Stimulated activated effector memory CD8-positive, alpha-beta T cell treated with anti-CD3 and anti-CD28 coated beads, Interleukin-12 subunit alpha, Interleukin-12 subunit beta, amount 100 ng/mL, for 72 hours (primary cell): ENCODE results near the gene AGAP1.

Source experiments
- ATAC-seq: fragments of 150-1000 bp; cut with Tn5 transposase; 2 replicates; pipeline ENCODE4 v1.10.0; 2021
- DNase-seq, 2 donors: peaks; one replicate each; pipeline ENCODE4 v3.0.0; 2021 to 2022; ENCODE audit warnings: low spot score in 2 of 2
- H3K27ac Mint-ChIP-seq: one replicate; pipeline ENCODE4 v1.8.0; 2022; ENCODE audit warnings: mild to moderate bottlenecking, mixed read lengths
- H3K36me3 Mint-ChIP-seq: one replicate; pipeline ENCODE4 v1.8.0; 2022; ENCODE audit warnings: mild to moderate bottlenecking, mixed read lengths
- H3K4me1 Mint-ChIP-seq: one replicate; pipeline ENCODE4 v1.8.0; 2022; ENCODE audit warnings: mixed read lengths
- H3K4me3 Mint-ChIP-seq: one replicate; pipeline ENCODE4 v1.8.0; 2022; ENCODE audit warnings: mild to moderate bottlenecking, mixed read lengths
- H3K9me3 Mint-ChIP-seq: one replicate; pipeline ENCODE4 v1.8.0; 2022; ENCODE audit warnings: mixed read lengths

AGAP1 gene

GRCh38 chr2:235690082-235690808 is 196.4 kb downstream of the AGAP1 start:
- DNase-seq = no peak
- Mint-ChIP-seq H3K27ac (no peak overlapping the region), H3K9me3 (no peaks in the 10 kb centered on the region), H3K36me3 (no peaks in the 10 kb centered on the region), H3K4me1 (peaks cover 56% of the 10 kb centered on the region), H3K4me3 (no peak overlapping the region)
- ATAC-seq = no peak

DNA sequence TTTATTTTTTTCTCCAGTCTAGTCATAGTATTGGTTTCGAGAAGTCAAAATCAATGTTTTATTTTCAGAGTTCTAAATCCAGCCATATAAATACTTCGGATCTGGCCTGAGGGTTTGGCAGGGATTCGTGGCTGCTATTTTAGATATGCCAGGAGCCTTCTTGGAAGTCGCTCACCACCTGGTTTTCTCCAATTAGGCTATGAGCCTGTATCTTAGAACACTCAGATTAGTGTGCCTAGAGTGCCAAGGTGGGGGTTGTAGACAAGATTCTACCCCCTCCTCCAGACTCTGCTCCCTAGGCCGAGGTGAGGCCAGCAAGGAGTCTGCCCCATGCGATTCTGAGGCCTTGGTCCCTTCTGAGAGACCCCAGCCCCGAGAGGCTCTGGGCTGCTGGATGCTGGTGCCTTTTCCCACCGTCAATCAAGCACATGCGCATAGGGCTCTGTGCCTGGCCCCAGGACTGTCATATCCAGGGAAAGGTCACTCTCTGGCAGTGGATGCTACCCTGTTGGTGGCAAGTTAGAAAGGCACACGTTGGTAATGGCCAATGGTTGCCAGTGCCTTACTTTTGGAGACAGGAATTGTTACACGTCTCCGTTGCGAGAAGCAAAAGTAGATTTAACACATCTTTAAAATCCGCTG is 197.1 kb downstream of the AGAP1 start:
- peaks cover 54% of the 10 kb centered on the region for H3K4me1 Mint-ChIP-seq
- H3K27ac Mint-ChIP-seq = no peak overlapping the region
- no peak overlapping the region for H3K4me3 Mint-ChIP-seq
- H3K36me3 Mint-ChIP-seq = no peaks in the 10 kb centered on the region
- no peaks in the 10 kb centered on the region for H3K9me3 Mint-ChIP-seq
- DNase-seq (no peak), ATAC-seq (no peak)

DNA sequence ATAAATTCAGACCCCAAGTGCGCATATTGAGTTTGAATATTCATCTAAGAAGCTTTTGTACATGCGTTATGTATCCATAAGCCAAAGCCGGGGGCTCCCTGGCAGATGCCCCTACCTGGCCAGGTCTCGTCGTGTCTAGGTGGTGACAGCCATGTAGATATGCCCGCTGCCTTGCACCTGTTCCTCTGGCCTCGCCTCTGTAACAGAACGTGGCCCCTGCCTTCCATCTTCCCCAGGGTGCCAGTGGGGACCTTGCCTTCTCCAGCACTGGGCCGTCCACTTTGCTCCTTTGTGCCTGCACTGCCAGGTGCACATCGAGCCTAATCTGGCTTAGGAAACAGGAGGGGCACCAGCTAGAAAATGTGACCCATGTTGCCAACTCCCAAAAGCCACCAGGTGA is 198.2 kb downstream of the AGAP1 start:
- Mint-ChIP-seq H3K4me3 (no peak overlapping the region), H3K4me1 (peaks cover 50% of the 10 kb centered on the region), H3K27ac (no peak overlapping the region), H3K36me3 (no peaks in the 10 kb centered on the region), H3K9me3 (no peaks in the 10 kb centered on the region)
- ATAC-seq (no peak), DNase-seq (no peak)

DNA sequence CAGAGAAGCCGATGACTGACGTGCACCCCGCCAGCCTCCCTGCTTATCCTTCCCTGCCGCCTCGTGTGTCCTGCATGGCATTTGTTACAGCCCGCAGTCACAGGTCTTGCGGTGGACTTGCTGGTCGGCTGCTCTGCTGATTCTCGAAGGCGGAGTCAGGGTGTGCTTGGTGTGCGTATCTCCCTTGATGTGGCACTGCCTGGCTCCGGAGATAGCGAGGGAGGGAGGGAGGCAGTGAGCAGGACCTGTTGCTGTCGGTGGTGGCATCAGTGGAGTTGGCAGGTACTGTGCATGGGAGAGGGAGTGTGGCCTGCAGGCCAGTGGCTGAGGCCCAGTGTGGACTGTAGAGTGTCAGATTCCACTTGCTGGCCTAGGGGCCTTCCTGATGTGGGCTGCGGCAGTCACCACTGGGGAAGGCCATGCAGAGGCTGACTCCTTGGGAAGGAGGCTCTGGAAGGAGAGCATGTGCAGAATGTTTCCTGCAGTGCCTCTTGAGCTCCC is 198.9 kb downstream of the AGAP1 start:
- Mint-ChIP-seq H3K27ac (no peak overlapping the region), H3K4me1 (peaks cover 53% of the 10 kb centered on the region), H3K4me3 (no peak overlapping the region), H3K36me3 (no peaks in the 10 kb centered on the region), H3K9me3 (no peaks in the 10 kb centered on the region)
- no peak for DNase-seq
- ATAC-seq = no peak

DNA sequence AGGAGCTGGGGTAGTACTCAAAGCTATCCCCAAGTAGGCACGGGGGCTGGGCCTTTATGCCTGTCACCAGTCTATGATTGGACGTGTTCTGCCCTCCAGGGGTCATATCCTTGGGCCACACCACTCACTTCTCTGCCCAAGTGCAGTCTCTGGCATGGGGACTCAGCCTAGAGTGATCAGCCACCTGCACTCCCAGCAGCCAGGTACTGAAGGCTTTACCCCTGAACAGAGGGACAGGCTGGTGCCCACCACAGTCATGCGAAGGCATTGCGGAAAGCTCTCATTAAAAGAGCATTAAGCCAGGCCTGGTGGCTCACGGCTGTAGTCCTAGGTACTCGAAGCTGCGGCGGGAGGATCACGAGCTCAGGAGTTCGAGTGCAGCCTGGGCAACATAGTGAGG is 199.4 kb downstream of the AGAP1 start:
- H3K4me3 Mint-ChIP-seq = no peak overlapping the region
- H3K27ac Mint-ChIP-seq = no peak overlapping the region
- H3K36me3 Mint-ChIP-seq = no peaks in the 10 kb centered on the region
- H3K4me1 Mint-ChIP-seq = peaks cover 52% of the 10 kb centered on the region
- DNase-seq (no peak), ATAC-seq (no peak)
- no peaks in the 10 kb centered on the region for H3K9me3 Mint-ChIP-seq

GRCh38 chr2:235694721-235695601 is 201.1 kb downstream of the AGAP1 start:
- Mint-ChIP-seq H3K4me1 (peaks cover 55% of the 10 kb centered on the region), H3K4me3 (no peak overlapping the region), H3K36me3 (no peaks in the 10 kb centered on the region), H3K27ac (no peak overlapping the region), H3K9me3 (no peaks in the 10 kb centered on the region)
- no peak for DNase-seq
- ATAC-seq = no peak

DNA sequence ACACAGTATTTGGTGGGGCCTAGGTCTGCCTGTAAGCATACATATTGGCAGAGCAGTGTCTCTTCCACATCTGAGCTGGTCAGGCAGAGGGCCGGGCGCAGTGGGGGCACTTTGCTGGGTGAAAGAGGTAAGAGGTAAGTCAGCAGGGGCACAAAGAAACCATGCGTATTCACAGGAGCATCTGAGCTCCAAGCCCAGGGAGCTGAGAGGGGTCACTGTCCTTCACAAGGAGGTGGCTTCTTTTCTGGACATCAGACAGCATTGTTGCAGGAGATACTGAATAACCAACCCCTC is 201.7 kb downstream of the AGAP1 start:
- no peak for ATAC-seq
- no peak overlapping the region for H3K4me3 Mint-ChIP-seq
- no peak for DNase-seq
- H3K9me3 Mint-ChIP-seq = no peaks in the 10 kb centered on the region
- no peaks in the 10 kb centered on the region for H3K36me3 Mint-ChIP-seq
- peaks cover 53% of the 10 kb centered on the region for H3K4me1 Mint-ChIP-seq
- H3K27ac Mint-ChIP-seq = no peak overlapping the region

GRCh38 chr2:235697041-235697440 is 203.2 kb downstream of the AGAP1 start:
- Mint-ChIP-seq H3K27ac (no peak overlapping the region), H3K36me3 (no peaks in the 10 kb centered on the region), H3K4me1 (peaks cover 52% of the 10 kb centered on the region), H3K9me3 (no peaks in the 10 kb centered on the region), H3K4me3 (no peak overlapping the region)
- ATAC-seq (no peak), DNase-seq (no peak)

DNA sequence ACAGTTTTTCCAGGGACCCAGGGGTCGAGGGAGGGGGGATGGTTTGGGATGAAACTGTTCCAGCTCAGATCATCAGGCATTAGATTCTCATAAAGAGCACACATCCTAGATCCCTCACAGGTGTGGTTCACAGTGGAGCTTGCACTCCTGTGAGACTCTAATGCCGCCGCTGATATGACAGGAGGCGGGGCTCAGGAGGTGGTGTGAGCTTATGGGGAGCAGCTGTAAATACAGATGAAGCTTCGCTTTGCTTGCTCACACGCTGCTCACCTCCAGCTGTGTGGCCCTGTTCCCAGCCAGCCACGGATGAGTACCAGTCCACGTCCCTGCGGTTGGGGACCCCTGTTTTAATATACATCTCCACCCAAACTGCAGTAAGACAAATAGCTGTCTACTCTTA is 204.2 kb downstream of the AGAP1 start:
- Mint-ChIP-seq H3K4me3 (no peak overlapping the region), H3K27ac (peak overlapping the region; percentile 40), H3K36me3 (no peaks in the 10 kb centered on the region), H3K9me3 (no peaks in the 10 kb centered on the region), H3K4me1 (peaks cover 42% of the 10 kb centered on the region)
- ATAC-seq (no peak), DNase-seq (no peak)

GRCh38 chr2:235698491-235698890 is 204.6 kb downstream of the AGAP1 start:
- no peak for DNase-seq
- Mint-ChIP-seq H3K27ac (peak overlapping the region; percentile 40), H3K4me3 (no peak overlapping the region), H3K36me3 (no peaks in the 10 kb centered on the region), H3K9me3 (no peaks in the 10 kb centered on the region), H3K4me1 (peaks cover 38% of the 10 kb centered on the region)
- no peak for ATAC-seq

DNA sequence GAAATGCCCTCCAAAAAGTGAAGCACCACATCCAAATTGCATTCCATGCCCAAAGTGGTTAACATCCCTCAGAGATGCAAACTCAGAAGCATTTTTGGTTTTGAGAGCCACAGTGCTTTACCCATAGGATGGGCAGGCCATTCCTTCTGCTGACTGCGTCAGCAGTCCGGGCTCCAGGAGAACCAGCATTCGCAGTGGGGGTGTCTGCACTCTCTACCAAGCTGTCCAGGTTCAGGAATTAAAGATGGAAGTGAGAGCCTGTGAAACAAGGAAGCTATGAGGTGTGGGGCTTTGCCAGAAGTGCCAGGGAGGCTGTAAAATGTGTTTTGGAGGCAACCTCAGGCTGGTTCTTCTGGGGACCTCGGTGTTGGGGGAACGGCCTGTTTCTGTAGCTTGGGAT is 205.7 kb downstream of the AGAP1 start:
- Mint-ChIP-seq H3K4me1 (peaks cover 34% of the 10 kb centered on the region), H3K4me3 (no peak overlapping the region), H3K27ac (peak overlapping the region; percentile 40), H3K36me3 (no peaks in the 10 kb centered on the region), H3K9me3 (no peaks in the 10 kb centered on the region)
- DNase-seq (no peak), ATAC-seq (no peak)

- no peaks in the 10 kb centered on the region for H3K9me3 Mint-ChIP-seq
- no peaks in the 10 kb centered on the region for H3K36me3 Mint-ChIP-seq
- DNase-seq = no peak
- no peak for ATAC-seq
- peaks cover 23% of the 10 kb centered on the region for H3K4me1 Mint-ChIP-seq
- H3K27ac Mint-ChIP-seq = no peak overlapping the region
- H3K4me3 Mint-ChIP-seq = no peak overlapping the region
These were observed 207.6 kb downstream of the AGAP1 start for GRCh38 chr2:235701206-235701981.

DNA sequence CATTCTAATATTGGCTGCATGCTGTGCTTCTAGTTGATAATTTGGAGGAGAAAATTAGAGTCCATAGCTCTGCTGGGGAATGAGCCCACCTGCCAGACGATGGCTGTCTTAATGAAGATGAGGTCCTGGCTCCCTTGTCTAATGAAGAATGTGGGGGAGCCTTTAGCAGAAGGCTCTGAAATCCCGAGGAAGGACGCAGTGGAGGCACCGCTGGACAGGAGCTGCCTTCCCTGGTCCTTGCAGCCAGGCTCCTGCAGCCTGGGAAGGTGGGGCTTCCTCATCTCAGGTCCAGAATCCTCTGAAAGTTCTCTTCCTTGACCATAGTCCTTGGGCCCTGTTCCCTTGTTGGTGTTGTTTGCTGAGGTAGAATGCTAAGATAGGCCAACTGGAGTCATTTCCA is 208.3 kb downstream of the AGAP1 start:
- H3K9me3 Mint-ChIP-seq = no peaks in the 10 kb centered on the region
- no peaks in the 10 kb centered on the region for H3K36me3 Mint-ChIP-seq
- H3K27ac Mint-ChIP-seq = no peak overlapping the region
- no peak for DNase-seq
- no peak overlapping the region for H3K4me3 Mint-ChIP-seq
- peaks cover 23% of the 10 kb centered on the region for H3K4me1 Mint-ChIP-seq
- no peak for ATAC-seq

DNA sequence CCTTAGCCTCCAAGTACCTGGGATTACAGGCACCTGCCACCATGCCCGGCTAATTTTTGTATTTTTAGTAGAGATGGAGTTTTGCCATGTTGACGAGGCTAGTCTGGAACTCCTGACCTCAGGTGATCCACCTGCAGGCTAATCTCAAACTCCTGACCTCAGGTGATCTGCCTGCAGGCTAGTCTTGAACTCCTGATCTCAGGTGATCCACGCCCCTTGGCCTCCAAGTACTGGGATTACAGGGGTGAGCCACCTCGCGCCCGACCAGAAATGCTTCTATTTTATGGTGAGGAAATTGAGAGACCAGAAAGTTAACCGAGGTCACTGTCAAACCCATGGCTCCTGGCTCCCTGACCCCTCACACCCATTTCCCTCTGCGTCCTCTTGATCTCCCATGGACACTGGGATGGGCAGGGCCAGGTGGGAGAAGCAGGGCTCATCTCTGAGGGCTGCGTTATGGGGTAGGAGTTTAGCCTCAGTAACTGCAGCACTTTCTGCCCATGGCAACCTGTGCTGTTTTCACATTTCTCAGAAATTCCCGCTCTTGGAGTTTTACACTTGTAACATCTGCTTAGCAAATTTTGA is 210.0 kb downstream of the AGAP1 start:
- ATAC-seq (no peak), DNase-seq (no peak)
- Mint-ChIP-seq H3K36me3 (no peaks in the 10 kb centered on the region), H3K4me3 (no peak overlapping the region), H3K27ac (no peak overlapping the region), H3K4me1 (peaks cover 25% of the 10 kb centered on the region), H3K9me3 (no peaks in the 10 kb centered on the region)

- Mint-ChIP-seq H3K9me3 (no peaks in the 10 kb centered on the region), H3K4me3 (no peak overlapping the region), H3K27ac (no peak overlapping the region), H3K36me3 (peaks cover 9% of the 10 kb centered on the region), H3K4me1 (peaks cover 26% of the 10 kb centered on the region)
- DNase-seq (no peak), ATAC-seq (no peak)
These were observed 211.5 kb downstream of the AGAP1 start for GRCh38 chr2:235705296-235705695.
